ENCODE results near the gene CAST.

- no peak for TF ChIP-seq CTCF (IDR thresholded peaks at IDR 0.05; ENCODE audit: borderline replicate concordance, extremely low read depth, low read length, poor library complexity, severe bottlenecking)
- no peak for TF ChIP-seq EZH2 (IDR thresholded peaks at IDR 0.05; ENCODE audit: borderline replicate concordance, low read depth, low read length, severe bottlenecking)
Observed at GRCh38 chr5:96733771-96734500, 71.8 kb downstream of the CAST start.

All from DND-41 (cell line).